HG02884 (cell line): ENCODE results near the gene TRA2B.

Source experiments
- ATAC-seq: cut with Tn5 transposase; IDR thresholded peaks from one replicate; pipeline ENCODE4 v1.9.1; 2021; ENCODE audit warnings: mild to moderate bottlenecking, moderate library complexity; ENCODE audit not compliant: unreplicated experiment

Gene TRA2B

GRCh38 chr3:185881926-185882325 lies 55.9 kb downstream of the TRA2B start:
- no peak for ATAC-seq

GRCh38 chr3:185880600-185880999 lies 57.2 kb downstream of the TRA2B start:
- no peak for ATAC-seq

- no peak for ATAC-seq
These were observed 58.9 kb downstream of the TRA2B start for GRCh38 chr3:185878920-185879319.

- no peak for ATAC-seq
These were observed 63.7 kb downstream of the TRA2B start for GRCh38 chr3:185874119-185874518.

GRCh38 chr3:185867650-185868049 lies 70.2 kb downstream of the TRA2B start:
- no peak for ATAC-seq

GRCh38 chr3:185866995-185867394 lies 70.8 kb downstream of the TRA2B start:
- ATAC-seq, result no peak

- ATAC-seq, result no peak
These were observed 71.3 kb downstream of the TRA2B start for GRCh38 chr3:185866555-185866954.
